OCI-LY3 (cell line): ENCODE data around the gene BCAR1.

Experiments used
- H2AFZ ChIP-seq: fragments of 200-600, 300-600 bp; shearing (Covaris generic); 2 replicates; pipeline ENCODE4 v1.6.0; 2014; ENCODE audit warnings: antibody characterized with exemption, low read depth, low read length
- H3K27ac ChIP-seq: fragments of 200-600, 300-600 bp; sonication (generic); 2 replicates; pipeline ENCODE4 v1.5.1; 2014; ENCODE audit warnings: mild to moderate bottlenecking, low read length, moderate library complexity, mixed read lengths
- H3K27me3 ChIP-seq: fragments of 200-600, 300-600 bp; sonication (generic); 2 replicates; pipeline ENCODE4 v1.6.1; 2014; ENCODE audit warnings: low read depth, low read length, mixed read lengths
- H3K36me3 ChIP-seq: fragments of 200-600, 300-600 bp; sonication (generic); replicated peaks from 2 replicates; pipeline ENCODE3; 2014; ENCODE audit warnings: low read depth, low read length, mixed read lengths
- H3K4me1 ChIP-seq: fragments of 300-600, 200-600 bp; sonication (generic); 2 replicates; pipeline ENCODE4 v1.6.1; 2014; ENCODE audit warnings: low read length, mixed read lengths
- H3K4me2 ChIP-seq: fragments of 200-600, 300-600 bp; sonication (generic); 2 replicates; pipeline ENCODE4 v1.6.1; 2014; ENCODE audit warnings: low read length, mixed read lengths
- H3K4me3 ChIP-seq: fragments of 300-600, 200-600 bp; sonication (generic); 2 replicates; pipeline ENCODE4 v1.5.1; 2014; ENCODE audit warnings: antibody characterized with exemption, mild to moderate bottlenecking, low read length, moderate library complexity
- H3K79me2 ChIP-seq: fragments of 300-600, 200-600 bp; shearing (Covaris generic); 2 replicates; pipeline ENCODE4 v1.6.1; 2014; ENCODE audit warnings: mild to moderate bottlenecking, low read length, mixed read lengths
- H3K9ac ChIP-seq: fragments of 300-600, 200-600 bp; shearing (Covaris generic); 2 replicates; pipeline ENCODE4 v1.6.0; 2014; ENCODE audit warnings: mild to moderate bottlenecking, low read length, moderate library complexity
- H3K9me3 ChIP-seq: fragments of 200-600, 300-600 bp; shearing (Covaris generic); 2 replicates; pipeline ENCODE4 v1.6.1; 2014; ENCODE audit warnings: low read length, mixed read lengths; ENCODE audit not compliant: insufficient read depth
- H4K20me1 ChIP-seq: fragments of 200-600, 300-600 bp; sonication (generic); 2 replicates; pipeline ENCODE4 v1.6.1; 2016; ENCODE audit warnings: low read length, mixed read lengths; ENCODE audit not compliant: insufficient read depth
- CTCF ChIP-seq: fragments of 200-600, 300-600 bp; sonication (generic); IDR thresholded peaks from 2 replicates; pipeline ENCODE4 v1.5.1; 2014; ENCODE audit warnings: antibody characterized with exemption, low read length, low read depth
- EZH2phosphoT487 ChIP-seq: fragments of 200-600 bp; shearing (Covaris generic); IDR thresholded peaks from 2 replicates; pipeline ENCODE4 v1.6.1; 2018; ENCODE audit warnings: antibody characterized with exemption, mixed run types, low read depth

Gene BCAR1

GRCh38 chr16:75179208-75179607, 72.2 kb downstream of the BCAR1 start:
- peaks cover 25% of the 10 kb centered on the region for H3K36me3 ChIP-seq
- no peak overlapping the region for H3K27ac ChIP-seq
- H3K4me1 ChIP-seq: peaks cover 9% of the 10 kb centered on the region
- peak overlapping the region; percentile 37; the same call in 1 of the 2 replicates for H3K4me2 ChIP-seq
- H4K20me1 ChIP-seq: no peaks in the 10 kb centered on the region
- no peak overlapping the region for H3K9ac ChIP-seq
- peaks cover 29% of the 10 kb centered on the region for H3K9me3 ChIP-seq
- TF ChIP-seq EZH2phosphoT487 (no peak), CTCF (no peak)
- H3K79me2 ChIP-seq: no peaks in the 10 kb centered on the region
- H2AFZ ChIP-seq: no peak overlapping the region
- H3K27me3 ChIP-seq: peaks cover 19% of the 10 kb centered on the region; the same call in 1 of the 2 replicates
- no peak overlapping the region for H3K4me3 ChIP-seq
